Mesendoderm (in vitro differentiated cells): Measurements from ENCODE around the gene SRGAP2B.
"Not testable (repeated sequence)": the region's sequence is repeated elsewhere in the genome, so short reads cannot be mapped to it uniquely, and the experiment has no call there.

Source experiments
- DNase-seq: peaks from one replicate; pipeline ENCODE4 v3.0.0; 2013
- H2AK5ac ChIP-seq: 2 replicates; pipeline ENCODE4 v1.6.1; 2013; ENCODE audit warnings: low read length, inconsistent platforms
- H2BK120ac ChIP-seq: 2 replicates; pipeline ENCODE4 v1.6.1; 2013; ENCODE audit warnings: low read depth, mild to moderate bottlenecking, low read length, moderate library complexity, mixed read lengths
- H2BK15ac ChIP-seq: replicated peaks from 2 replicates; pipeline ENCODE4 v1.6.1; 2013; ENCODE audit warnings: low read depth, mild to moderate bottlenecking, moderate library complexity
- H2BK5ac ChIP-seq: 2 replicates; pipeline ENCODE4 v1.6.1; 2013; ENCODE audit warnings: low read length, inconsistent platforms
- H3K18ac ChIP-seq: 2 replicates; pipeline ENCODE4 v1.6.1; 2013; ENCODE audit warnings: mild to moderate bottlenecking, low read length, mixed read lengths
- H3K23ac ChIP-seq: one replicate; pipeline ENCODE4 v1.6.1; 2013; ENCODE audit warnings: low read length
- H3K27ac ChIP-seq: 2 replicates; pipeline ENCODE4 v1.5.1; 2013; ENCODE audit warnings: low read depth, mild to moderate bottlenecking, inconsistent platforms, low read length, moderate library complexity
- H3K27me3 ChIP-seq: 2 replicates; pipeline ENCODE4 v1.6.1; 2013; ENCODE audit warnings: low read length, control low read depth, mild to moderate bottlenecking, inconsistent platforms; ENCODE audit not compliant: insufficient read depth, poor library complexity
- H3K36me3 ChIP-seq: 2 replicates; pipeline ENCODE4 v1.6.1; 2013; ENCODE audit warnings: low read length, inconsistent platforms; ENCODE audit not compliant: control insufficient read depth, insufficient read depth
- H3K4ac ChIP-seq: one replicate; pipeline ENCODE4 v1.6.1; 2013; ENCODE audit warnings: low read depth, mild to moderate bottlenecking, low read length, moderate library complexity
- H3K4me1 ChIP-seq: 2 replicates; pipeline ENCODE4 v1.6.1; 2013; ENCODE audit warnings: low read depth, low read length, inconsistent platforms; ENCODE audit not compliant: control insufficient read depth
- H3K4me2 ChIP-seq: 2 replicates; pipeline ENCODE4 v1.6.1; 2013; ENCODE audit warnings: low read length
- H3K4me3 ChIP-seq: 2 replicates; pipeline ENCODE4 v1.5.1; 2013; ENCODE audit warnings: mild to moderate bottlenecking, low read length
- H3K56ac ChIP-seq: one replicate; pipeline ENCODE4 v1.6.1; 2013; ENCODE audit warnings: low read length
- H3K79me1 ChIP-seq: 2 replicates; pipeline ENCODE4 v1.6.1; 2013; ENCODE audit warnings: low read length, inconsistent platforms
- H3K79me2 ChIP-seq: 2 replicates; pipeline ENCODE4 v1.6.1; 2013; ENCODE audit warnings: mild to moderate bottlenecking, low read length; ENCODE audit not compliant: control insufficient read depth, insufficient read depth
- H3K9ac ChIP-seq: 2 replicates; pipeline ENCODE4 v1.6.1; 2013; ENCODE audit warnings: low read length, inconsistent platforms
- H4K5ac ChIP-seq: one replicate; pipeline ENCODE4 v1.6.1; 2013; ENCODE audit warnings: low read length
- H4K8ac ChIP-seq: one replicate; pipeline ENCODE4 v1.6.1; 2013; ENCODE audit warnings: low read depth, mild to moderate bottlenecking, control low read depth, low read length, moderate library complexity
- WGBS: extraction: QIAGEN DNeasy Blood & Tissue Kit; methylation state at CpG from one replicate; pipeline ENCODE4 v1.1.7; 2013; ENCODE audit warnings: low lambda C conversion rate, missing lambda C conversion rate; ENCODE audit not compliant: insufficient coverage; ENCODE audit errors: extremely low coverage; 5-methylcytosine and 5-hydroxymethylcytosine counted together

The SRGAP2B gene

GRCh38 chr1:145127144-145127543 lies 32.0 kb upstream of the SRGAP2B start:
- not testable (repeated sequence) for H3K79me2 ChIP-seq, H4K5ac ChIP-seq, H2BK15ac ChIP-seq, H2BK5ac ChIP-seq, H3K79me1 ChIP-seq, H3K9ac ChIP-seq, H3K27me3 ChIP-seq, H2BK120ac ChIP-seq, H3K4me2 ChIP-seq, H3K4me1 ChIP-seq, H3K18ac ChIP-seq, H3K27ac ChIP-seq, H2AK5ac ChIP-seq, H3K23ac ChIP-seq, H3K4me3 ChIP-seq, H4K8ac ChIP-seq, H3K56ac ChIP-seq, H3K36me3 ChIP-seq, DNase-seq, H3K4ac ChIP-seq

DNA sequence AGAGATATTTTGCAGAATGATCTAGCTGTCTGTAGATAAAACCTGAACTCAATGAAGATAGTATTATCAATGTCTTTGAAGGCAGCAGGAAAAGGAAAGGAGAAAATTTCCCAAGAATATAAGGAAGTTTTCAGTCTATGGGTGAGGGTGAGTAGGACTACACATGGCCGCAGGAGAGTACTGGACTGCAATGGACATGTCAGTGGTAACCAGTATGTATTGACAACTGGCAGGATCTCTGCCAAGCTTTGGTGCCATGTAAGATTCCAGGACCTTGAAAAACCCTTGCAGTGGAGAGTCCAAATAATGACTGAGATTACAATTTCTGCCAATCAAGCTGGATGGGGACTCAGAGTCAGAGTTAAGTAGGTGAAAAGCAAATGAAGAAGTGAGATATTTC lies 30.0 kb upstream of the SRGAP2B start:
- not testable (repeated sequence) for H4K5ac ChIP-seq, H2BK15ac ChIP-seq, H3K56ac ChIP-seq, H3K18ac ChIP-seq, H3K27ac ChIP-seq, H3K36me3 ChIP-seq, H3K4me2 ChIP-seq, H3K4me1 ChIP-seq, H4K8ac ChIP-seq, H3K9ac ChIP-seq, H3K79me2 ChIP-seq, H3K4me3 ChIP-seq, H3K4ac ChIP-seq, H2BK120ac ChIP-seq, H2AK5ac ChIP-seq, H3K27me3 ChIP-seq, H3K23ac ChIP-seq, H2BK5ac ChIP-seq, H3K79me1 ChIP-seq, DNase-seq
- WGBS: no CpG with 5 or more reads among the region's 1 CpG

GRCh38 chr1:145123992-145124641 lies 29.0 kb upstream of the SRGAP2B start:
- not testable (repeated sequence) for H2BK5ac ChIP-seq, H3K18ac ChIP-seq, H3K36me3 ChIP-seq, H3K4me1 ChIP-seq, H3K4ac ChIP-seq, H3K27me3 ChIP-seq, H3K4me2 ChIP-seq, H4K5ac ChIP-seq, H2BK120ac ChIP-seq, H4K8ac ChIP-seq, DNase-seq, H3K27ac ChIP-seq, H2BK15ac ChIP-seq, H2AK5ac ChIP-seq, H3K56ac ChIP-seq, H3K79me1 ChIP-seq, H3K9ac ChIP-seq, H3K23ac ChIP-seq, H3K79me2 ChIP-seq, H3K4me3 ChIP-seq
- no CpG with 5 or more reads among the region's 7 CpGs for WGBS

GRCh38 chr1:145123062-145123395 lies 27.9 kb upstream of the SRGAP2B start:
- not testable (repeated sequence) for H3K36me3 ChIP-seq, H2BK5ac ChIP-seq, H3K18ac ChIP-seq, H3K27me3 ChIP-seq, H2BK120ac ChIP-seq, DNase-seq, H2AK5ac ChIP-seq, H3K4me3 ChIP-seq, H3K4me1 ChIP-seq, H3K79me2 ChIP-seq, H4K5ac ChIP-seq, H3K4ac ChIP-seq, H3K4me2 ChIP-seq, H2BK15ac ChIP-seq, H3K9ac ChIP-seq, H4K8ac ChIP-seq, H3K56ac ChIP-seq, H3K79me1 ChIP-seq, H3K27ac ChIP-seq, H3K23ac ChIP-seq
- WGBS: no CpG with 5 or more reads among the region's 1 CpG

DNA sequence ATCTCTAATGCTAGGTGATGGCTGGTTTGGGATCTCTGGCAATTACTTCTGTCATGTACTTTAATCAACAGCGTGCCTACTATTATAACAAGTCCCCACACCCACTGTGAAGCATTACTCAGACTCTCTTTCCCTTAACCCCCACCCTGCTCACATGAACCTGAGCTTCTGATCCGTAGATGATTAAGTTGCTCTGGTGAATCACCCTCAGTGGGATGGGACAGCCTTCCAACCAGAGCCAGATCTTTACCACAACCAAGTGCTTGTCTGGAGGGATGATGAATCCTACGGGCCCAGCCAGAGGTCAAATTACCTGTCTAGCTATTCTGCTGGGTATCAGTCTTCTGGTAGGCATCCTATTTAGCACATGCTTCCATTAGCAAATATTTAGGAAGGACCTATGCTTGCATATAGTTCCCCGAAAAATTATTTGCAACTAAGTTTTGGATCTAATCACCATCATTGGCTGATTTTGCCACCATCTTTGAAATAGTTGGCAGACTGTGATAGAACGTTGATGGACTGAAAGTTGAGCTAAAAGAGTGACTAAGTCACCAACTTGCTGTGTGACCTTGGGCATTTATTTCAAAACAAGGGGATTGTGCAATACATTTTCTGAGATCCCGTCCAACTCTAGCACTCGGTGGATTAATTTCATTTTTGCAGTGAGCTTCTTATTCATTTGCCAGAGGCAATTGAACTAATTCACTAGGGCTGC lies 27.4 kb upstream of the SRGAP2B start:
- not testable (repeated sequence) for H3K9ac ChIP-seq, H3K27me3 ChIP-seq, H3K23ac ChIP-seq, H3K18ac ChIP-seq, H3K4me3 ChIP-seq, H2BK120ac ChIP-seq, H2BK5ac ChIP-seq, H3K27ac ChIP-seq, H4K5ac ChIP-seq, H3K79me2 ChIP-seq, H2BK15ac ChIP-seq, H3K56ac ChIP-seq, DNase-seq, H4K8ac ChIP-seq, H3K4me1 ChIP-seq, H3K79me1 ChIP-seq, H3K4me2 ChIP-seq, H3K4ac ChIP-seq, H2AK5ac ChIP-seq, H3K36me3 ChIP-seq
- no CpG with 5 or more reads among the region's 7 CpGs for WGBS

GRCh38 chr1:145119842-145120241 lies 24.7 kb upstream of the SRGAP2B start:
- H3K9ac ChIP-seq, H4K5ac ChIP-seq, H2BK120ac ChIP-seq, H3K36me3 ChIP-seq, H3K23ac ChIP-seq, H3K4me3 ChIP-seq, H3K27me3 ChIP-seq, DNase-seq, H4K8ac ChIP-seq, H3K27ac ChIP-seq, H3K79me2 ChIP-seq, H3K18ac ChIP-seq, H3K79me1 ChIP-seq, H2AK5ac ChIP-seq, H3K4me2 ChIP-seq, H3K56ac ChIP-seq, H3K4me1 ChIP-seq, H2BK5ac ChIP-seq, H3K4ac ChIP-seq, H2BK15ac ChIP-seq: not testable (repeated sequence)
- WGBS: no CpG with 5 or more reads among the region's 3 CpGs
